Measurements from ENCODE around the gene IRGQ. TPM values are rescaled to one million over a fixed set of nuclear protein-coding genes. Genes with fewer than 3 reads are reported as not detected.

The IRGQ gene
- total RNA-seq, 1 experiment from 2014 or later, result 24.1 TPM

DNA sequence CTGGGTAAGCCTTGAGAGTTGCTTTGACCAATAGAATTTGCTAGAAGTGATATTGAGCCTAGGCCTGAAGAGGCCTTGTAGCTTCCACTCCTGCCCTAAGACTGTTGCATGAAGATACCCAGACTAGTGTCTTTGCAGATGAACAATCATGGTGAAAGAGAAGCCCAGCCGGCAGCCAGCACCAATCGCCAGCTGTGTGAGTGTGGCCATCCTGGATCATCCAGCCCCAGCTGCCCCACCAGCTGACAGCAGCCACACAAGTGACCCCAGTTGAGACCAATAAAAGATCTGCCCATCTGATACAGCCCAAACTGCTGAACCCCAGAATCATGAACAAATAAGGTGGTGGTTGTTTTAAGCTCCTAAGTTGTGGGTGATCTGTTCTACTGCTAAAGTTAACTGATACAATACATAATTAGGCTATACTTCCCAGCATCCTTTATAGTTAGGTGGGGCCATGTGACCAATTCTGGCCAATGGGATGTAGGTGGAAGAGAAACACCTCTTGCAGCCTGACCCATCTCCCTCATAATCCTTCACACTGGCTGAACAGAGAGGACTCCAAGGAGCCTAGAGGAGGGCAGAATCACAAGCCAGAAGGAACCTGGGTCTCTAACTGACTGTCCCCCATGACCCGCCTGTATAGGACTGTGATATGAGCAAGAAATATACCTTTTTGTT is 32.9 kb upstream of the IRGQ start:
- no peak overlapping the region for H4K8ac ChIP-seq (replicated peaks; ENCODE audit: insufficient read length, low read depth, low read length)
- no peak overlapping the region for H3K56ac ChIP-seq (ENCODE audit: insufficient read length, low read depth, low read length)
- no peak overlapping the region for H3K23ac ChIP-seq (ENCODE audit: insufficient read length, low read depth, low read length)
- H3K9me3 Mint-ChIP-seq, result no peaks in the 10 kb centered on the region
- H2BK15ac ChIP-seq (ENCODE audit: low read depth, low read length), result no peak overlapping the region
- no peaks in the 10 kb centered on the region for H3K79me1 ChIP-seq (ENCODE audit: insufficient read depth, low read depth, low read length, poor library complexity, severe bottlenecking)
- H3K79me2 ChIP-seq (ENCODE audit: insufficient read depth, low read length), result no peaks in the 10 kb centered on the region
- no peak overlapping the region for H4K5ac ChIP-seq (ENCODE audit: insufficient read length, low read depth, low read length)
- DNase-seq, result no peak
- no peak overlapping the region for H3K4me2 ChIP-seq (ENCODE audit: insufficient read depth, insufficient read length, low read length)
- no peak overlapping the region for H2BK20ac ChIP-seq (ENCODE audit: low read depth, low read length, poor library complexity, severe bottlenecking)
- H3K27me3 Mint-ChIP-seq (ENCODE audit: low read depth), result peaks cover 45% of the 10 kb centered on the region
- no CpG with 5 or more reads among the region's 3 CpGs for WGBS (ENCODE audit: extremely low coverage, insufficient read length, low lambda C conversion rate)
- no peaks in the 10 kb centered on the region; the same call in 1 of the 2 replicates for H3K4me1 ChIP-seq (ENCODE audit: insufficient read depth, low read length)
- H3K27ac ChIP-seq (ENCODE audit: insufficient read length, low read depth, low read length), result no peak overlapping the region
- H2BK120ac ChIP-seq (ENCODE audit: low read depth, low read length, poor library complexity, severe bottlenecking), result no peak overlapping the region
- H2BK5ac ChIP-seq (ENCODE audit: insufficient read length, low read length), result no peak overlapping the region
- peaks cover 9 to 21% (median 10%) of the 10 kb centered on the region in 3 experiments; a peak in 5 of 7 replicates for H3K36me3 Mint-ChIP-seq (ENCODE audit: insufficient read depth in 1 of 3, low read depth in 3 of 3)
- no peaks in the 10 kb centered on the region for H3K27me3 ChIP-seq (ENCODE audit: insufficient read depth, low read length)
- no peak overlapping the region for H3K18ac ChIP-seq (ENCODE audit: insufficient read length, low read depth, low read length)
- no peak overlapping the region for H2AK5ac ChIP-seq (ENCODE audit: insufficient read length, low read length)
- no peak overlapping the region for H3K4me3 Mint-ChIP-seq
- H2BK12ac ChIP-seq (ENCODE audit: insufficient read length, low read depth, low read length), result no peak overlapping the region
- TF ChIP-seq, protein P1, sequence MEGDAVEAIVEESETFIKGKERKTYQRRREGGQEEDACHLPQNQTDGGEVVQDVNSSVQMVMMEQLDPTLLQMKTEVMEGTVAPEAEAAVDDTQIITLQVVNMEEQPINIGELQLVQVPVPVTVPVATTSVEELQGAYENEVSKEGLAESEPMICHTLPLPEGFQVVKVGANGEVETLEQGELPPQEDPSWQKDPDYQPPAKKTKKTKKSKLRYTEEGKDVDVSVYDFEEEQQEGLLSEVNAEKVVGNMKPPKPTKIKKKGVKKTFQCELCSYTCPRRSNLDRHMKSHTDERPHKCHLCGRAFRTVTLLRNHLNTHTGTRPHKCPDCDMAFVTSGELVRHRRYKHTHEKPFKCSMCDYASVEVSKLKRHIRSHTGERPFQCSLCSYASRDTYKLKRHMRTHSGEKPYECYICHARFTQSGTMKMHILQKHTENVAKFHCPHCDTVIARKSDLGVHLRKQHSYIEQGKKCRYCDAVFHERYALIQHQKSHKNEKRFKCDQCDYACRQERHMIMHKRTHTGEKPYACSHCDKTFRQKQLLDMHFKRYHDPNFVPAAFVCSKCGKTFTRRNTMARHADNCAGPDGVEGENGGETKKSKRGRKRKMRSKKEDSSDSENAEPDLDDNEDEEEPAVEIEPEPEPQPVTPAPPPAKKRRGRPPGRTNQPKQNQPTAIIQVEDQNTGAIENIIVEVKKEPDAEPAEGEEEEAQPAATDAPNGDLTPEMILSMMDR (conservative IDR thresholded peaks at IDR 0.05), result no peak
- no peak overlapping the region for H3K27ac Mint-ChIP-seq
- H2AFZ ChIP-seq (ENCODE audit: low read length), result no peak overlapping the region
- no peak overlapping the region for H3K4ac ChIP-seq (ENCODE audit: low read depth, low read length)
- H4K91ac ChIP-seq (ENCODE audit: insufficient read length, low read depth, low read length), result no peak overlapping the region
- H3K4me1 Mint-ChIP-seq, result peaks cover 10 to 13% of the 10 kb centered on the region in 2 experiments
- no peak overlapping the region for H3T11ph ChIP-seq (ENCODE audit: low read length)
- no peaks in the 10 kb centered on the region for H3K9me3 ChIP-seq (ENCODE audit: control insufficient read depth, low read depth, low read length)
- no peaks in the 10 kb centered on the region for H3K23me2 ChIP-seq (ENCODE audit: insufficient read length, low read depth, low read length, poor library complexity, severe bottlenecking)
- H3K9ac ChIP-seq (ENCODE audit: extremely low read depth, insufficient read length, low read length), result no peak overlapping the region
- H3K14ac ChIP-seq (ENCODE audit: insufficient read depth, low read length), result no peak overlapping the region
- no peaks in the 10 kb centered on the region for H4K20me1 ChIP-seq (ENCODE audit: control insufficient read depth, insufficient read depth, insufficient read length)
